Body of pancreas (tissue), 4 donors: Measurements from ENCODE around the gene ST3GAL3. TPM values are rescaled to one million over a fixed set of nuclear protein-coding genes. Genes with fewer than 3 reads are reported as not detected.

Experiments used
- ATAC-seq: fragments of 150-250 bp; one replicate; pipeline ENCODE4 v1.9.1; 2016
- DNase-seq, 4 donors: peaks; one replicate each; pipeline ENCODE4 v3.0.0-alpha.2; 2019
- H3K27ac ChIP-seq, 4 donors: fragments of 200-600 bp; sonication (generic); 1 replicate in 3 of 4; 2 replicates in 1 of 4; pipeline versions ENCODE4 v1.5.1 to v1.6.1; 2016 to 2019; ENCODE audit warnings: mild to moderate bottlenecking in 1 of 4, mixed read lengths in 1 of 4, moderate library complexity in 1 of 4
- H3K27me3 ChIP-seq, 2 donors: fragments of 200-600 bp; sonication (generic); one replicate each; pipeline ENCODE4 v1.6.0; 2016; ENCODE audit warnings: mild to moderate bottlenecking in 1 of 2
- H3K36me3 ChIP-seq, 2 donors: fragments of 200-600 bp; sonication (generic); replicated peaks in 1 of 2; 2 replicates each; pipeline ENCODE4 v1.5.1; 2016; ENCODE audit warnings: low read depth in 2 of 2; ENCODE audit not compliant: insufficient read depth in 1 of 2
- H3K4me1 ChIP-seq: fragments of 200-600 bp; sonication (generic); one replicate; pipeline ENCODE4 v1.6.0; 2016
- H3K4me3 ChIP-seq, 2 donors: fragments of 200-600 bp; sonication (generic); 1 replicate in 1 of 2; 2 replicates in 1 of 2; pipeline ENCODE4 v1.5.1; 2016 to 2019
- H3K9me3 ChIP-seq, 3 donors: fragments of 200-600 bp; sonication (generic); 1 replicate in 2 of 3; 2 replicates in 1 of 3; pipeline ENCODE4 v1.5.1; 2016
- CTCF ChIP-seq, 7 experiments: fragments of 450-650 bp in 4 of 7; fragments of 200-600 bp in 3 of 7; sonication (generic) in 3 of 7; IDR thresholded peaks; one replicate each; pipeline ENCODE4 v1.5.1; 2016 to 2019; ENCODE audit warnings: antibody characterized with exemption in 7 of 7
- POLR2A ChIP-seq, 3 donors: fragments of 450-650 bp; IDR thresholded peaks; one replicate each; pipeline ENCODE4 v1.6.1; 2016; ENCODE audit warnings: antibody characterized with exemption in 3 of 3, mild to moderate bottlenecking in 2 of 3
- WGBS, 2 donors: methylation state at CpG; one replicate each; pipeline ENCODE4 v1.1.5; 2017; 5-methylcytosine and 5-hydroxymethylcytosine counted together
- intact Hi-C: fragments of 100-400 bp; cut with DNase I; formaldehyde crosslinking; loops from one replicate; pipeline ENCODE4 v1.15.1; 2023
- total RNA-seq, 2 donors: library from RNA; depleted of rRNA; stranded (reverse); fragments of >200 nt; gene quantifications; one replicate each; pipeline ENCODE4 v1.1.0, GENCODE V29; 2016

The ST3GAL3 gene
- total RNA-seq, 2 donors from 2014 or later: 14.5 to 15.2 TPM

DNA sequence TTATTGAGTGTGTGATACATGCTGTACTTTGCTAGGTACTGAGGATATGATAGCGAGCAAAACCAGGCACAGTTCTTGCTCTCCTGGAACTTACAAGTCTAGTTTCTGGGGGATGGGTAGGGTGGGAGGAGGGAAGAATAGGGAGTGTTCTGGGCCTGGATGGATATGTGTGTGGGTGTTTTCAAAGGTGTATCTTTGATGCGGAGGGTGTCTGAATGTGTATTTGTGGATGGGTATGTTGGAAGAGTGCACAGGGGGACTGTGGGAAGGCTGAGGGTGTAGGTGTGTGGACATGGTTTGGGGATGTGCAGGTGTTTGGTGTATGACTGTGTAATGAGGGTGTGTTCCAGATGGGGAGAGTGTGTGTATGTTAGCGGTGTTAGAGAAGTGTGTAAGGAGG lies 258.0 kb downstream of the ST3GAL3 start:
- TF ChIP-seq CTCF (IDR thresholded peaks at IDR 0.05): no peak
- no peak for TF ChIP-seq POLR2A (IDR thresholded peaks at IDR 0.05)
- no peak for ATAC-seq
- Histone ChIP-seq H3K27ac (no peak overlapping the region), H3K36me3 (no peaks in the 10 kb centered on the region), H3K27me3 (no peaks in the 10 kb centered on the region), H3K4me1 (peaks cover 7% of the 10 kb centered on the region), H3K9me3 (no peaks in the 10 kb centered on the region), H3K4me3 (no peak overlapping the region)
- 90 to 92% methylated on average over 2 to 3 of the region's 3 CpGs for whole genome bisulfite sequencing, 2 donors
- intact Hi-C loops: no loop called here
- DNase-seq: no peak

GRCh38 chr1:43968348-43968948 lies 261.1 kb downstream of the ST3GAL3 start:
- ATAC-seq: no peak
- TF ChIP-seq CTCF (IDR thresholded peaks at IDR 0.05) (no peak), POLR2A (IDR thresholded peaks at IDR 0.05) (no peak)
- 83 to 86% methylated on average over 6 of the region's 6 CpGs for WGBS, 2 donors

DNA sequence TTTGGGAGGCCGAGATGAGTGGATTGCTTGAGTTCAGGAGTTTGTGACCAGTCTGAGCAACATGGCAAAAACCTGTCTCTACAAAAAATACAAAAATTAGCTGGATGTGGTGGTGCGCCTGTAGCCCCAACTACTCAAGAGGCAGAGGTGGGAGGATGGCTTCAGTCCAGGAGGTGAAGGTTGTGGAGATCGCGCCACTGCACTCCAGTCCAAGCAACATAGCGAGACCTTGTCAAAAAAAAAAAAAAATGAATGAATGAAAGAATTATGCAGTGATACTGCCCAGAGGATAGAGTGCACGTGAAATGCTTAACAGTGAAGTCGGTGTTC lies 262.0 kb downstream of the ST3GAL3 start:
- Histone ChIP-seq H3K4me1 (peaks cover 26% of the 10 kb centered on the region), H3K36me3 (no peaks in the 10 kb centered on the region), H3K9me3 (no peaks in the 10 kb centered on the region), H3K4me3 (no peak overlapping the region), H3K27me3 (no peaks in the 10 kb centered on the region), H3K27ac (no peak overlapping the region)
- WGBS, 2 donors: 56 to 57% methylated on average over 7 of the region's 7 CpGs
- intact Hi-C loops: no loop called here
- no peak for ATAC-seq
- no peak for DNase-seq
- TF ChIP-seq POLR2A (IDR thresholded peaks at IDR 0.05): no peak
- TF ChIP-seq CTCF (IDR thresholded peaks at IDR 0.05): peak in 2 of 7 experiments; percentile 15 to 19

More at GRCh38 chr1:43968348-43968948, 261.1 kb downstream of the ST3GAL3 start:
- Histone ChIP-seq H3K36me3 (no peaks in the 10 kb centered on the region), H3K4me3 (no peak overlapping the region), H3K9me3 (no peaks in the 10 kb centered on the region), H3K27ac (no peak overlapping the region), H3K4me1 (peaks cover 21% of the 10 kb centered on the region), H3K27me3 (no peaks in the 10 kb centered on the region)
- intact Hi-C loops: no loop called here
- peak in 1 of 4 donors; percentile 37 for DNase-seq

GRCh38 chr1:43969746-43970466 lies 262.6 kb downstream of the ST3GAL3 start, which contains the start of gene DPH2:
TSS of gene DPH2 (plus strand) at chr1:43970010. CDS start at chr1:43970176, 166 bp downstream.
- TF ChIP-seq CTCF (IDR thresholded peaks at IDR 0.05) (no peak), POLR2A (IDR thresholded peaks at IDR 0.05) (peak in 2 of 3 donors; percentile 31 to 41)
- no peaks in the 10 kb centered on the region for H3K9me3 ChIP-seq
- no peaks in the 10 kb centered on the region for H3K27me3 ChIP-seq
- H3K27ac ChIP-seq: no peak within 1 kb of the TSS
- 0 to 2% methylated on average over 19 to 47 of the region's 47 CpGs for WGBS, 2 donors
- H3K4me3 ChIP-seq: peak within 1 kb of the TSS; percentile 21 to 94
- DNase-seq (peak; percentile 96 to 98 (median 97)), ATAC-seq (peak; percentile 92)
- peaks cover 26% of the 10 kb centered on the region for H3K4me1 ChIP-seq
- no peaks in the 10 kb centered on the region for H3K36me3 ChIP-seq
- intact Hi-C loops: no loop called here
